Activated CD4-positive, alpha-beta T cell treated with anti-CD3 and anti-CD28 coated beads, Interleukin-2, amount 10 ng/mL, durations not matched to agents 24 days and 14 days (primary cell): ENCODE results near the gene PRKG1. TPM values are rescaled to one million over a fixed set of nuclear protein-coding genes. Genes with fewer than 3 reads are reported as not detected.
"Not testable (repeated sequence)": the region's sequence is repeated elsewhere in the genome, so short reads cannot be mapped to it uniquely, and the experiment has no call there.

Experiments used
- DNase-seq: peaks from one replicate; pipeline ENCODE4 v3.0.0; 2022
- H3K27ac Mint-ChIP-seq: one replicate; pipeline ENCODE4 v1.8.0; 2022; ENCODE audit warnings: mild to moderate bottlenecking, mixed read lengths
- H3K27me3 Mint-ChIP-seq: one replicate; pipeline ENCODE4 v1.8.0; 2022; ENCODE audit warnings: mixed read lengths
- H3K36me3 Mint-ChIP-seq: one replicate; pipeline ENCODE4 v1.8.0; 2022; ENCODE audit warnings: low read depth, mild to moderate bottlenecking, mixed read lengths
- H3K4me1 Mint-ChIP-seq: one replicate; pipeline ENCODE4 v1.8.0; 2021; ENCODE audit warnings: mixed read lengths
- H3K4me3 Mint-ChIP-seq: one replicate; pipeline ENCODE4 v1.8.0; 2022; ENCODE audit warnings: mild to moderate bottlenecking, moderate library complexity, mixed read lengths
- H3K9me3 Mint-ChIP-seq: one replicate; pipeline ENCODE4 v1.8.0; 2021; ENCODE audit warnings: mixed read lengths
- intact Hi-C: fragments of 100-400 bp; cut with micrococcal nuclease; formaldehyde crosslinking; loops from one replicate; pipeline ENCODE4 v1.15.1; 2023
- total RNA-seq: library from RNA; stranded (reverse); gene quantifications from 2 replicates; pipeline ENCODE4 v1.2.3, GENCODE V29; 2022

The PRKG1 gene
- total RNA-seq, 1 donor from 2014 or later: not detected

DNA sequence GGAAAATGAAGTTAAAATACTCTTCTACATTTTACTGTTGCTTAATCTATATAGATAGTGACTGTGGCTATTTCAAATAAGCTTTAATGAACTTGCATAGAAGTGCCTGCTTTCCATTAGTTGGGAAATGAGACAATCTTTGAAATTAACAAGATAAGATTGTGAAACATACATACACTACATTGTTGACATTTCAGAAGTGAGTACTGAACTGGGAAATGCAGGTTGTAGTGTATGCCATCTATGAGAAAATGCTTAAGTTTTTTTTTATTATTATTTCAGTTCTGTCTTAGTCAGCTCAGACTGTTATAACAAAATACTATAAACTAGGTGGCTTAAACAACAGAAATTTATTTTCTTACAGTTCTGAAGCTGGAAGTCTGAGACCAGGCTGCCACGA is 674.7 kb downstream of the PRKG1 start:
- intact Hi-C loops: no loop called here
- Mint-ChIP-seq H3K4me1 (no peaks in the 10 kb centered on the region), H3K36me3 (no peaks in the 10 kb centered on the region), H3K9me3 (no peaks in the 10 kb centered on the region), H3K4me3 (no peak overlapping the region), H3K27ac (no peak overlapping the region), H3K27me3 (peaks cover 1% of the 10 kb centered on the region)
- DNase-seq: no peak

GRCh38 chr10:51758366-51758765 is 684.1 kb downstream of the PRKG1 start:
- no peak overlapping the region for H3K27ac Mint-ChIP-seq
- H3K9me3 Mint-ChIP-seq: no peaks in the 10 kb centered on the region
- no peaks in the 10 kb centered on the region for H3K36me3 Mint-ChIP-seq
- H3K27me3 Mint-ChIP-seq: peaks cover 6% of the 10 kb centered on the region
- H3K4me3 Mint-ChIP-seq: no peak overlapping the region
- intact Hi-C loops: no loop called here
- no peak for DNase-seq
- H3K4me1 Mint-ChIP-seq: no peaks in the 10 kb centered on the region

DNA sequence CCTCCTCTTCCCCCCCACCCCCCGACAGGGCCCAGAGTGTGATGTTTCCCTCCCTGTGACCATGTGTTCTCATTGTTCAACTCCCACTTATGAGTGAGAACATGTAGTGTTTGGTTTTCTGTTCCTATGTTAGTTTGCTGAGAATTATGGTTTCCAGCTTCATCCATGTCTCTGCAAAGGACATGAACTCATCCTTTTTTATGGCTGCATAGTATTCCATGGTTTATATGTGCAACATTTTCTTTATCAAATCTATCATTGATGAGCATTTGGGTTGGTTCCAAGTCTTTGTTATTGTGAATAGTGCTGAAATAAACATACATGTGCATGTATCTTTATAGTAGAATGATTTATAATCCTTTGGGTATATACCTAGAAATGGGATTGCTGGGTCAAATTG is 684.6 kb downstream of the PRKG1 start:
- H3K4me3 Mint-ChIP-seq, H3K36me3 Mint-ChIP-seq, H3K27ac Mint-ChIP-seq: not testable (repeated sequence)

DNA sequence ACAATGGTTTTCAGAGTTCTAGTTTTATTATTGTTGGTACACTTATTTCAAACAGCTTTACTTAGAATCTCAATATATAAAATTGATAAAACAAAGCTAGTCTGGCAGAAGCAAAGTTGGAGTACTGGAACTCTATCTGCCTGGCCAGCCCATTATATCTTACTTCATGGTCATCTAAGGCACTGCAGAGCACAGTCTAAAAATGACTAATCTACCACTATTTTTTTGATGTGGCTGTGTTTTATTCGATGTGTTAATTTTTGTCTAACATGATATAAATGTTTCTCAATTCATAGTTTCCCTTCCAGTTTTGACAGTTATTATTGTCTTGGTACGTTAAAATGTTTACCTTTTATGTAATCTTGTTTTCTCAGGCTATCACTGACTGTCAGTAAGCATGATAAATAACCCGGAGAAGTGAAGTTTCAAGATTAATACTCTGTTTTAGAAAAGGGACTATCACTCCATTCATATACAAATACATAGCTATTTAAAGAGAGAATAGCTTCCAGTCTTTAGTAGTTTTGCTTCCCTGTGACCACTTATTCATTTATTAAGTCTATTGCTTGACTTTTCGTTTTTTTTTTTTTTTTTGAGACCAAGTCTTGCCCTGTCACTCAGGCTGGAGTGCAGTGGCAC is 685.7 kb downstream of the PRKG1 start:
- H3K4me1 Mint-ChIP-seq: no peaks in the 10 kb centered on the region

More for the DNA sequence above, 684.6 kb downstream of the PRKG1 start:
- H3K27me3 Mint-ChIP-seq, DNase-seq, H3K9me3 Mint-ChIP-seq, intact Hi-C loops, H3K4me1 Mint-ChIP-seq: not testable (repeated sequence)

DNA sequence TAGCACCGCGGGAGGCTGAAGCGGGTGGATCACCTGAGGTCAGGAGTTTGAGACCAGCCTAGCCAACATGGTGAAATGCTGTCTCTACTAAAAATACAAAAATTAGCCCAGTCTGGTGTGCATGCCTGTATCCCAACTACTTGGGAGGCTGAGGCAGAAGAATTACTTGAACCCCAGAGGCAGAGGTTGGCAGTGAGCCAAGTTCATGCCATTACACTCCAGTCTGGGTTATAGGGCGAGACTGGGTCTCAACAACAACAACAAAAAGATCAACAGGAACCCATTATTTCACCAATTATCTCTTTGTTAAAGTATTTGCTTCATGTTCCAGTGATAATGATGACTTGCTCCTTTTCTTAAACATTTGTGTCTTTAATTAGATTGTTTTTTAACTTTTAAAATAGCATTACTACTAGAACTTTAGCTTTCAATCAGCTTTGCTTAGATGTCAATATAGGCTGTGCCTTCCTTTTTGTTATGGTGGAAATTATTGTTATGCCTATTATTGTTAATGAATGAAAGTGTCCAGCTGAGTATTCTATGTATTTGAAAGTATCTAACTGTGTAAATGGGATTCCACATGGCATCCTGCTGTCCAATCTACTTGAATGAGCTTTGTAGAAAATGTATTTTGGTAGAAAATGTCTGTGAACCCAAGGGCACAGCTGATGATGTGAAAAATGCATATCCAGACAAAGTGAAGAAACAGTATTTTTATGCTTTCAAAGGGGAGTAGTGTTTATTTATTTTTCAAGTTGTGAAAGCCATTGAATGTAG is 686.8 kb downstream of the PRKG1 start:
- H3K4me1 Mint-ChIP-seq: no peaks in the 10 kb centered on the region
- H3K27ac Mint-ChIP-seq: no peak overlapping the region
- no peaks in the 10 kb centered on the region for H3K9me3 Mint-ChIP-seq
- no peak for DNase-seq
- intact Hi-C loops: no loop called here
- H3K27me3 Mint-ChIP-seq: peaks cover 6% of the 10 kb centered on the region
- H3K4me3 Mint-ChIP-seq: no peak overlapping the region
- H3K36me3 Mint-ChIP-seq: no peaks in the 10 kb centered on the region

More for the DNA sequence above, 685.7 kb downstream of the PRKG1 start:
- no peak for DNase-seq
- Mint-ChIP-seq H3K4me3 (no peak overlapping the region), H3K27ac (no peak overlapping the region), H3K36me3 (no peaks in the 10 kb centered on the region), H3K9me3 (no peaks in the 10 kb centered on the region), H3K27me3 (peaks cover 5% of the 10 kb centered on the region)
- intact Hi-C loops: no loop called here

- Mint-ChIP-seq H3K36me3 (no peaks in the 10 kb centered on the region), H3K27ac (no peak overlapping the region), H3K4me1 (no peaks in the 10 kb centered on the region), H3K27me3 (peaks cover 17% of the 10 kb centered on the region), H3K4me3 (no peak overlapping the region), H3K9me3 (peaks cover 5% of the 10 kb centered on the region)
- intact Hi-C loops: no loop called here
- no peak for DNase-seq
These were observed 689.5 kb downstream of the PRKG1 start for GRCh38 chr10:51763746-51764145.

DNA sequence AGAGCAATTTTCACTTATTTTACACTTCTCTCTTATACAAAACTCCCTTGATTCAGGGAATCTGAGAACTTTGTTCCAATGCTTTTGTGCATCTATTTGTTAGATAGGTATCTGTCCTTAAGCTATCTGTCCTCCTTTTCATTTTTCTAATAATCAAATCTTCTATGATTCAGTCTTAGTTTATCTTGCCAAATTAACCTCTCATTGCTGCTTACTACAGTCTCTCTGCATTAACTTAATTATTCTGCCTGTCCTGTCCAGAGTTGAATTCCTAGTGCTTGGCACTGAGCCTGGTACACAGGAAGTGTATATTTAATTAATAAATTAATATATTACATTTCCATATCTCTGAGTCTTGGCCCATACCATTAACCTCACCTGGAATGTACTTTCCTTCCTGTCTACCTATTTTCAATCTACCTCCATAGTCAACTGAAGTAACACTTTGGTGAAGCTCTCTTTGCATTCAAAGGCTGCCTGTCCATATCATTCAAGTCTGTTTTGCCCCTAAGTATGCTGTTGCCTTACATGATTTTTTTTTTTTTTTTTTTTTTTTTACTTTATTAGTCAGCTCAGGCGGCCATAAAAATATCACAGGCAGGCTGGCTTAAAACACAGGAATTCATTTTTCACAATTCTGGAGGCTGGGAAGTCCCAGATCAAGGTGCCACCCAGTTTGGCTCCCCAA is 691.1 kb downstream of the PRKG1 start:
- no peak overlapping the region for H3K4me3 Mint-ChIP-seq
- H3K9me3 Mint-ChIP-seq: peaks cover 5% of the 10 kb centered on the region
- no peaks in the 10 kb centered on the region for H3K4me1 Mint-ChIP-seq
- no peak overlapping the region for H3K27ac Mint-ChIP-seq
- no peak for DNase-seq
- intact Hi-C loops: no loop called here
- no peaks in the 10 kb centered on the region for H3K36me3 Mint-ChIP-seq
- peaks cover 21% of the 10 kb centered on the region for H3K27me3 Mint-ChIP-seq

DNA sequence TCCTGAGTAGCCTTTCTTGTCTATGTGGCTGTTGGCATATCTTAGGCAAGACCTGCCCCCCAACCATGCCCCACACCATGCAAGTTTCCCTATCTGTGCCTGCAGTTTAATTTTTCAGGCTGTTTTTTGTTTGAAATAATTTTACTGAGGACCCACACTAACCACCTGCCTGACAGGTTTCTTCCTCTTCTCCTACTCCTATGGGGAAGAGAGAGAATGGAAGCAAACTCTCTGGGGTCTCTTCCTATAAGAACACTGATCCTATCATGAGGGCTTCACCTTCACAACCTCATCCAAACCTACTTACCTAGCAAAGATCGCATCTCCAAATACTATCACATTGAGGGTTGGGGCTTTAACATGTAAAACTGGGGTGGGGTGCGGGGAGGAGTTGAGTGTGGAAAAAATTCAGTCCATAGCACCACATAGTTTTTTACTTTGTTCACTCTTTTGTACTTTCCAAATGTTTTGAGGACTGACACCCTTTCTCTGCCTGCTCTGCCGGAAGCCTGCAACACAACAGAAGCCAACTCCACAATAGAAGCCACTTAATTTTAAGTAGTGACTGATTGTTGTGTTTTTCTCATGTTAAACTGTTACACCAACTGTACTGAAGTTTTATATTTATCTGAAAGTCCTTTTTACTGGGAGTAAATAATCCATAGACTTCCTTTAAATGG is 692.3 kb downstream of the PRKG1 start:
- intact Hi-C loops: no loop called here
- DNase-seq: no peak
- Mint-ChIP-seq H3K36me3 (no peaks in the 10 kb centered on the region), H3K27ac (no peak overlapping the region), H3K4me1 (no peaks in the 10 kb centered on the region), H3K4me3 (no peak overlapping the region), H3K27me3 (peaks cover 18% of the 10 kb centered on the region), H3K9me3 (peaks cover 5% of the 10 kb centered on the region)

- Mint-ChIP-seq H3K4me1 (no peaks in the 10 kb centered on the region), H3K27me3 (peaks cover 18% of the 10 kb centered on the region), H3K4me3 (no peak overlapping the region), H3K9me3 (peaks cover 5% of the 10 kb centered on the region), H3K27ac (no peak overlapping the region), H3K36me3 (no peaks in the 10 kb centered on the region)
- DNase-seq: no peak
- intact Hi-C loops: no loop called here
These were observed 692.9 kb downstream of the PRKG1 start for GRCh38 chr10:51767103-51767763.

- H3K27me3 Mint-ChIP-seq: peaks cover 17% of the 10 kb centered on the region
- no peaks in the 10 kb centered on the region for H3K4me1 Mint-ChIP-seq
- intact Hi-C loops: no loop called here
- H3K9me3 Mint-ChIP-seq: peaks cover 5% of the 10 kb centered on the region
- no peak overlapping the region for H3K27ac Mint-ChIP-seq
- no peak overlapping the region for H3K4me3 Mint-ChIP-seq
- no peaks in the 10 kb centered on the region for H3K36me3 Mint-ChIP-seq
- DNase-seq: no peak
These were observed 694.7 kb downstream of the PRKG1 start for GRCh38 chr10:51768886-51769465.

GRCh38 chr10:51770709-51771108 is 696.4 kb downstream of the PRKG1 start:
- intact Hi-C loops: no loop called here
- no peak overlapping the region for H3K27ac Mint-ChIP-seq
- no peak overlapping the region for H3K4me3 Mint-ChIP-seq
- DNase-seq: no peak
- H3K9me3 Mint-ChIP-seq: peaks cover 5% of the 10 kb centered on the region
- no peaks in the 10 kb centered on the region for H3K36me3 Mint-ChIP-seq
- H3K27me3 Mint-ChIP-seq: peaks cover 15% of the 10 kb centered on the region
- no peaks in the 10 kb centered on the region for H3K4me1 Mint-ChIP-seq

DNA sequence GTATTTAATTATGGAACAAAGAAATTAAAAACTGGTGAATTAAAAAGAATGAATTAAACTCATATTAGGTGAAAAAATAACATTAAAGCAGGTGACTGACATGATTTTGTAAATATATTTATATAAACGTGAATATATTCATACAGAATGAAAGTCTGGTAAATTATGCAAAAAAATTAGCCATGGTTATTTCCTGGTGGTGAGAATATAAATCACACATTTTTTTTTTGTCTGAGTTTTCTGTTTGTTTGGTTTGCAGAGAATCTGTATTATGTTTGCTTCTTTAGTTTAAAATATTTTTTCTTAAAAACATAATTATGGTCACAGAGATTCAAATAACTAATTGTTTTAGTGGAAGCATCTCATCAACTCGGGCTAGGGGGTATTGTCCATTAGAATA is 698.1 kb downstream of the PRKG1 start:
- H3K27me3 Mint-ChIP-seq: peaks cover 7% of the 10 kb centered on the region
- H3K36me3 Mint-ChIP-seq: no peaks in the 10 kb centered on the region
- intact Hi-C loops: no loop called here
- no peak overlapping the region for H3K27ac Mint-ChIP-seq
- H3K4me3 Mint-ChIP-seq: no peak overlapping the region
- no peak for DNase-seq
- H3K9me3 Mint-ChIP-seq: no peaks in the 10 kb centered on the region
- no peaks in the 10 kb centered on the region for H3K4me1 Mint-ChIP-seq

- no peak for DNase-seq
- Mint-ChIP-seq H3K9me3 (no peaks in the 10 kb centered on the region), H3K36me3 (no peaks in the 10 kb centered on the region), H3K4me3 (no peak overlapping the region), H3K27ac (no peak overlapping the region), H3K27me3 (peaks cover 5% of the 10 kb centered on the region), H3K4me1 (no peaks in the 10 kb centered on the region)
- intact Hi-C loops: no loop called here
These were observed 699.4 kb downstream of the PRKG1 start for GRCh38 chr10:51773681-51774080.
